ENCODE results near the gene BEAN1.

DNA sequence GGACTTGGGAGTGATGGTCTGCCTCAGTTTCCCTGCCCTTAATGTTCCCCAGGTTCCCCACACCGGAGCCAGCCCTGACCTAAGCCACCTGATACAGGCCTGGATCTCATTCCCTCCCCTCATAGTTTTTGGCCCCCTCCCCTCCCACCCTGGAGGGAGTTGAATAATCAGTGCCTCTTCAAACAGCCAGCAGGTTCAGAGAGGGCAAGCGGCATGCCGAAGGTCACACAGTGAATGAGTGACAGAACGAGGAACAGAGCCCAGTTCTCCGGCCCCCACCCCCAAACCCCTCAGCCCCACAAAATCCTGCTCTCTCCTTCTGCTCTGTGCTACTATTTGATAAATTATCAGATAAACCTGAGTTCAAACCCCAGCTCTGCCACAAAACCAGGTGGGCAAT, 31.2 kb downstream of the BEAN1 start:
- TF ChIP-seq GATA2 (IDR thresholded peaks at IDR 0.05; ENCODE audit: low read depth, low read length) (no peak), GATA3 (IDR thresholded peaks at IDR 0.05; ENCODE audit: low read depth, low read length) (no peak)

Measured in SH-SY5Y (cell line).